Neural progenitor cell (in vitro differentiated cells): Measurements from ENCODE around the gene NDUFB5. TPM values are rescaled to one million over a fixed set of nuclear protein-coding genes. Genes with fewer than 3 reads are reported as not detected.

Source experiments
- DNase-seq: peaks from one replicate; pipeline ENCODE4 v3.0.0-alpha.2; 2016; ENCODE audit warnings: low spot score
- H2AFZ ChIP-seq: fragments of 200-600 bp; sonication (generic); replicated peaks from 2 replicates; pipeline ENCODE4 v1.6.1; 2016; ENCODE audit warnings: antibody characterized with exemption
- H3F3A ChIP-seq: fragments of 200-600 bp; sonication (generic); 2 replicates; pipeline ENCODE4 v1.6.1; 2016; ENCODE audit warnings: antibody characterized with exemption, low read depth
- H3K27ac ChIP-seq: fragments of 200-600 bp; sonication (generic); 2 replicates; pipeline ENCODE4 v1.5.1; 2016; ENCODE audit warnings: mild to moderate bottlenecking
- H3K27me3 ChIP-seq: fragments of 200-600 bp; sonication (generic); 2 replicates; pipeline ENCODE4 v1.6.1; 2016; ENCODE audit warnings: mild to moderate bottlenecking, moderate library complexity
- H3K36me3 ChIP-seq: fragments of 200-600 bp; sonication (generic); 2 replicates; pipeline ENCODE4 v1.5.1; 2016
- H3K4me1 ChIP-seq: fragments of 200-600 bp; sonication (generic); 2 replicates; pipeline ENCODE4 v1.6.1; 2016; ENCODE audit warnings: mixed run types
- H3K4me2 ChIP-seq: fragments of 200-600 bp; sonication (generic); 2 replicates; pipeline ENCODE4 v1.6.1; 2016
- H3K4me3 ChIP-seq: fragments of 200-600 bp; sonication (generic); 2 replicates; pipeline ENCODE4 v1.5.1; 2016
- H3K79me2 ChIP-seq: fragments of 200-600 bp; sonication (generic); 2 replicates; pipeline ENCODE4 v1.6.1; 2016; ENCODE audit warnings: low read depth
- H3K9ac ChIP-seq: fragments of 200-600 bp; sonication (generic); 2 replicates; pipeline ENCODE4 v1.6.1; 2016
- H3K9me3 ChIP-seq: fragments of 200-600 bp; sonication (generic); 2 replicates; pipeline ENCODE4 v1.5.1; 2016; ENCODE audit warnings: low read depth
- H4K20me1 ChIP-seq: fragments of 200-600 bp; sonication (generic); 2 replicates; pipeline ENCODE4 v1.6.1; 2016; ENCODE audit warnings: low read depth
- H3K27ac Mint-ChIP-seq: 3 replicates; pipeline ENCODE4 v1.8.0; 2021; ENCODE audit warnings: mixed read lengths
- H3K27me3 Mint-ChIP-seq: 2 replicates; pipeline ENCODE4 v1.8.0; 2022; ENCODE audit warnings: low read depth, mild to moderate bottlenecking, inconsistent platforms, moderate library complexity, mixed read lengths; ENCODE audit not compliant: insufficient read depth
- H3K36me3 Mint-ChIP-seq: 3 replicates; pipeline ENCODE4 v1.8.0; 2021; ENCODE audit warnings: mixed read lengths
- H3K4me1 Mint-ChIP-seq: 3 replicates; pipeline ENCODE4 v1.8.0; 2021; ENCODE audit warnings: mixed read lengths
- H3K4me3 Mint-ChIP-seq: 3 replicates; pipeline ENCODE4 v1.8.0; 2021; ENCODE audit warnings: mild to moderate bottlenecking, moderate library complexity, mixed read lengths
- H3K9me3 Mint-ChIP-seq: 3 replicates; pipeline ENCODE4 v1.8.0; 2020; ENCODE audit warnings: mixed read lengths
- CTCF ChIP-seq: fragments of 200-600 bp; sonication (generic); IDR thresholded peaks from 2 replicates; pipeline ENCODE4 v1.5.1; 2017; ENCODE audit warnings: antibody characterized with exemption, mild to moderate bottlenecking
- EZH2 ChIP-seq: fragments of 200-600 bp; sonication (generic); IDR thresholded peaks from 2 replicates; pipeline ENCODE4 v1.6.1; 2017; ENCODE audit warnings: antibody characterized with exemption, mild to moderate bottlenecking, moderate library complexity
- EZH2phosphoT487 ChIP-seq: fragments of 200-600 bp; sonication (generic); IDR thresholded peaks from 2 replicates; pipeline ENCODE4 v1.6.1; 2017; ENCODE audit warnings: antibody characterized with exemption
- small RNA-seq: library from RNA; depleted of rRNA; stranded (forward); fragments of <200 nt; gene quantifications from one replicate; pipeline ENCODE3, GENCODE V24; 2015
- total RNA-seq: library from RNA; depleted of rRNA; stranded (reverse); fragments of >200 nt; gene quantifications from 2 replicates; pipeline ENCODE4 v1.2.3, GENCODE V29; 2015; ENCODE audit warnings: low replicate concordance

The NDUFB5 gene
- total RNA-seq, 1 donor from 2014 or later: 193 TPM

- Mint-ChIP-seq H3K4me3 (no peak overlapping the region), H3K27me3 (peaks cover 2% of the 10 kb centered on the region), H3K27ac (no peak overlapping the region), H3K9me3 (no peaks in the 10 kb centered on the region), H3K4me1 (no peaks in the 10 kb centered on the region), H3K36me3 (peaks cover 23% of the 10 kb centered on the region)
- no peak overlapping the region for H3K9ac ChIP-seq
- no peaks in the 10 kb centered on the region for H3K9me3 ChIP-seq
- H2AFZ ChIP-seq: no peak overlapping the region
- peaks cover 99% of the 10 kb centered on the region for H3K79me2 ChIP-seq
- no peaks in the 10 kb centered on the region for H3K4me1 ChIP-seq
- H3K4me2 ChIP-seq: no peak overlapping the region
- no peak for TF ChIP-seq CTCF
- TF ChIP-seq EZH2phosphoT487: no peak
- TF ChIP-seq EZH2: no peak
- no peak overlapping the region for H3K4me3 ChIP-seq
- no peaks in the 10 kb centered on the region for H3K27me3 ChIP-seq
- no peak for DNase-seq
- no peaks in the 10 kb centered on the region for H3K36me3 ChIP-seq
- H3K27ac ChIP-seq: no peak overlapping the region
- H3F3A ChIP-seq: no peaks in the 10 kb centered on the region
- peaks cover 48% of the 10 kb centered on the region for H4K20me1 ChIP-seq
Observed at GRCh38 chr3:179673523-179673922, 68.9 kb downstream of the NDUFB5 start.

- no peak for DNase-seq
- no peaks in the 10 kb centered on the region for H3K27me3 ChIP-seq
- Mint-ChIP-seq H3K27ac (no peak overlapping the region), H3K27me3 (peaks cover 2% of the 10 kb centered on the region), H3K4me1 (peaks cover 2% of the 10 kb centered on the region), H3K36me3 (peaks cover 14% of the 10 kb centered on the region), H3K9me3 (no peaks in the 10 kb centered on the region), H3K4me3 (no peak overlapping the region)
- H3K4me2 ChIP-seq: no peak overlapping the region
- no peaks in the 10 kb centered on the region for H3F3A ChIP-seq
- no peak overlapping the region for H3K27ac ChIP-seq
- TF ChIP-seq CTCF (no peak), EZH2 (no peak), EZH2phosphoT487 (no peak)
- no peak overlapping the region for H2AFZ ChIP-seq
- H4K20me1 ChIP-seq: peaks cover 49% of the 10 kb centered on the region
- H3K4me3 ChIP-seq: no peak overlapping the region
- no peaks in the 10 kb centered on the region for H3K9me3 ChIP-seq
- H3K36me3 ChIP-seq: no peaks in the 10 kb centered on the region
- no peaks in the 10 kb centered on the region for H3K4me1 ChIP-seq
- no peak overlapping the region for H3K9ac ChIP-seq
- peaks cover 91% of the 10 kb centered on the region for H3K79me2 ChIP-seq
Observed at GRCh38 chr3:179676081-179676480, 71.5 kb downstream of the NDUFB5 start.

Small RNA genes lying within 50 kb of the gene (small RNA-seq; reads per million reads assigned to genes)
- not detected for gene AC090425.1
- not detected for gene RF01210

Other genes starting within 250 kb of the NDUFB5 start
- gene GNB4, start 153.3 kb upstream of the NDUFB5 start, total RNA-seq: 43.5 and 74.6 TPM in 2 replicates
- gene ACTL6A, start 41.9 kb upstream of the NDUFB5 start, total RNA-seq: 139 and 155 TPM in 2 replicates
- 46.8 and 64.5 TPM in 2 replicates for gene MRPL47, start 156 bp upstream of the NDUFB5 start, total RNA-seq
- gene USP13, start 48.2 kb downstream of the NDUFB5 start, total RNA-seq: 17.7 and 18.1 TPM in 2 replicates